GM12891 (cell line): Measurements from ENCODE around the gene PPDPF.
A peak's percentile ranks its signal among the peaks of the same experiment; 100 is the strongest.

Experiments used
- DNase-seq: peaks from one replicate; pipeline ENCODE4 v3.0.0; 2011; ENCODE audit warnings: low spot score; ENCODE audit not compliant: insufficient read length
- FAIRE-seq: peaks from 2 replicates; lab custom pipeline; 2011; peaks lifted over from hg19 to GRCh38; lab: Jason Lieb, UNC
- PAX5 ChIP-seq: IDR thresholded peaks from 2 replicates; pipeline ENCODE4 v1.6.1; 2011; ENCODE audit warnings: low read length, moderate library complexity, mild to moderate bottlenecking; ENCODE audit not compliant: insufficient read depth, severe bottlenecking
- POLR2A ChIP-seq: IDR thresholded peaks from 2 replicates; pipeline ENCODE4 v1.6.1; 2011; ENCODE audit warnings: low read depth, low read length, control low read depth
- POLR2AphosphoS5 ChIP-seq: IDR thresholded peaks from 2 replicates; pipeline ENCODE4 v1.6.1; 2011; ENCODE audit warnings: low read depth, low read length, control low read depth
- POU2F2 ChIP-seq: IDR thresholded peaks from 2 replicates; pipeline ENCODE4 v1.6.1; 2011; ENCODE audit warnings: low read depth, mild to moderate bottlenecking, control low read depth, low read length, moderate library complexity
- SPI1 ChIP-seq: IDR thresholded peaks from 2 replicates; pipeline ENCODE4 v1.6.1; 2011; ENCODE audit warnings: low read depth, low read length, control low read depth
- TAF1 ChIP-seq: IDR thresholded peaks from 2 replicates; pipeline ENCODE4 v1.6.1; 2011; ENCODE audit warnings: low read depth, low read length, control low read depth

PPDPF gene

GRCh38 chr20:63548542-63548941 is 28.0 kb downstream of the PPDPF start:
- no peak for FAIRE-seq
- no peak for DNase-seq
- TF ChIP-seq PAX5 (no peak), TAF1 (no peak), POLR2A (no peak), POU2F2 (no peak), SPI1 (no peak), POLR2AphosphoS5 (no peak)

- no peak for TF ChIP-seq POLR2AphosphoS5
- FAIRE-seq: no peak
- DNase-seq: no peak
Measured at GRCh38 chr20:63549019-63549418, 28.5 kb downstream of the PPDPF start.

DNA sequence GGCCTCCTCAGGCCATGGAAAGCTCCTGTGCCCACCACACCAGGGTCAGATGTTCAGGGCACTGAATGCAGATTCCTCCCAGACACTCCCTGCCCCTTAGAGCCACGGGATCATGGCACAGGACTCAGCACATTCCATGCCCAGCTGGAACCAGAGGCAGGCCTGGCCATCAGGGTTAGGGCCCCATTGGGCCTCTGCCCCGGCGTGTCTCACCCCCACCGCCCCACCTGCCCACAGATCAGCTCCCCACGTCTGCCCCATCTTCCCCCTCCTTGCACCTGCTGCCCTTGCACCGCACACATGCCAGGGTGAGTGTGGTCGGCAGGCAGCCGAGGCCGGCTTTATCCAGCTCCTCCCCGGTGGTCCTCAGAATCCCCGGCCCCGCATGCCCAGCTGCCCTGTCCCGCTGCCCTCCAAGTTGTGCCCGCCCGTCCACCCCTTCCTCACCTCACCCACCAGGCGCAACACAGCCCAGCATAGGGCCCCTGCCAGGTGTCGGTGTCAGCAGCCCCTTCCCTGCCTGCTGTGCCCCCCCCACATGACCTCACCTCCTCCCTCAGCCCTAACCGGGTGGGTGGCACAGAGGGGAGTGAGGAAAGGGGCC is 29.2 kb downstream of the PPDPF start:
- FAIRE-seq (no peak), DNase-seq (no peak)
- TF ChIP-seq SPI1 (no peak), POU2F2 (no peak), POLR2A (no peak), POLR2AphosphoS5 (no peak), TAF1 (no peak), PAX5 (no peak)

- FAIRE-seq (no peak), DNase-seq (no peak)
- TF ChIP-seq TAF1: no peak
- no peak for TF ChIP-seq POU2F2
- TF ChIP-seq PAX5: no peak
- no peak for TF ChIP-seq POLR2A
- no peak for TF ChIP-seq POLR2AphosphoS5
- TF ChIP-seq SPI1: no peak
Measured at GRCh38 chr20:63551068-63551467, 30.5 kb downstream of the PPDPF start.

GRCh38 chr20:63552481-63553249 is 32.1 kb downstream of the PPDPF start:
- peak; percentile 64 for DNase-seq
- no peak for TF ChIP-seq POU2F2
- TF ChIP-seq SPI1: peak; percentile 36
- peak; percentile 71 for TF ChIP-seq PAX5
- FAIRE-seq: peak; percentile 89

GRCh38 chr20:63553251-63553932 is 32.8 kb downstream of the PPDPF start:
- FAIRE-seq (peak; percentile 97), DNase-seq (peak; percentile 71)
- TF ChIP-seq POLR2A (no peak), PAX5 (no peak), POLR2AphosphoS5 (no peak), SPI1 (no peak), POU2F2 (no peak), TAF1 (no peak)

DNA sequence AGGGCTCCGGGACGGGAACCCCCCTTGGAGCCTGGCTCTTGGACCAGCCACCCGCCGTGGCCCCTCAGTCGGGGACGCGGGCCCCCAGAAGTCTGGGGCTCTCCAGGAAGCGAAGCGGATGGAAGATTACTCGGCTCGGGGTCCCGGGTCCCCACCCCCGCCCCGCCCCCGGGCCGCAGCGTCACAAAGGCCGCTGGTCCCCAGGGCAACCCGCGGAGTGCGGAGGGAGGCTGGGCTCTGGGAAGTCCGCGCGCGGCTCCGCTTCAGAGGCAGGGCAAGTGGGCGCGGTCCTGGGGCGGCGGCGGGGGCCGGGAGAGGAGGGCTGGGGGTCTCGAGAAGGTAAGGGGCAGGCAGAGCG is 33.3 kb downstream of the PPDPF start, which contains the start of gene FNDC11:
TSS of gene FNDC11 (plus strand) at position 227 of the 358 bp plus-strand sequence. CDS start 1,505 bp downstream, outside the sequence.
- DNase-seq (no peak), FAIRE-seq (no peak)
- TF ChIP-seq TAF1 (no peak), POLR2A (no peak), POU2F2 (no peak), POLR2AphosphoS5 (no peak), PAX5 (no peak), SPI1 (no peak)

GRCh38 chr20:63554361-63555278 is 34.1 kb downstream of the PPDPF start:
- FAIRE-seq: peak; percentile 92
- TF ChIP-seq PAX5 (no peak), SPI1 (no peak), TAF1 (no peak), POU2F2 (no peak), POLR2A (no peak), POLR2AphosphoS5 (no peak)

More at GRCh38 chr20:63554361-63555278, 34.1 kb downstream of the PPDPF start:
- DNase-seq: no peak
